ENCODE results near the gene CNPY1. TPM values are rescaled to one million over a fixed set of nuclear protein-coding genes. Genes with fewer than 3 reads are reported as not detected.
"Not testable (repeated sequence)": the region's sequence is repeated elsewhere in the genome, so short reads cannot be mapped to it uniquely, and the experiment has no call there.

CNPY1 gene
- total RNA-seq, 1 experiment from 2014 or later = not detected

GRCh38 chr7:155565596-155565995 lies 19.2 kb upstream of the CNPY1 start:
- BruUV-seq (replicated peaks) = no TSS peak
- ChIA-PET CTCF (no interaction called here), POLR2A (no interaction called here)
- intact Hi-C loops (cut with micrococcal nuclease; ENCODE audit: unreplicated experiment) = no loop called here
- ATAC-seq = no peak
- H3K27me3 ChIP-seq (ENCODE audit: control insufficient read depth, insufficient read depth, low read length) = no peaks in the 10 kb centered on the region
- no peaks in the 10 kb centered on the region for H3K36me3 ChIP-seq (ENCODE audit: control insufficient read depth, insufficient read depth, low read length)
- TF ChIP-seq SIN3A (IDR thresholded peaks at IDR 0.05; ENCODE audit: borderline replicate concordance, insufficient read depth, low read depth, low read length) = no peak
- TF ChIP-seq POLR2AphosphoS5 (IDR thresholded peaks at IDR 0.05; ENCODE audit: low read depth, low read length) = no peak
- TF ChIP-seq TCF7L2 (IDR thresholded peaks at IDR 0.05; ENCODE audit: low read depth, low read length) = no peak
- no peak for TF ChIP-seq REST (IDR thresholded peaks at IDR 0.05; ENCODE audit: insufficient read depth in 1 of 2, low read depth in 2 of 2, low read length in 1 of 2)
- no peak for TF ChIP-seq CTCF (IDR thresholded peaks at IDR 0.05)
- H3K4me3 ChIP-seq (ENCODE audit: low read depth in 2 of 2, low read length in 2 of 2) = no peak overlapping the region
- in situ Hi-C loops (cut with HindIII; ENCODE audit: low pct_unique_long_range_greater_than_20kb, low sequenced_read_pairs) = no loop called here
- H3K4me1 ChIP-seq (ENCODE audit: control insufficient read depth, insufficient read depth, low read length) = no peaks in the 10 kb centered on the region
- DNase-seq (ENCODE audit: low read depth, low spot score) = no peak
- no peak overlapping the region for H3K27ac ChIP-seq (ENCODE audit: low read length)
- H3K9me3 ChIP-seq (ENCODE audit: control insufficient read depth, insufficient read depth, low read depth, low read length) = no peaks in the 10 kb centered on the region

GRCh38 chr7:155562976-155563375 lies 16.6 kb upstream of the CNPY1 start:
- ATAC-seq; H3K4me3 ChIP-seq (ENCODE audit: low read depth in 2 of 2, low read length in 2 of 2); H3K4me1 ChIP-seq (ENCODE audit: control insufficient read depth, insufficient read depth, low read length); H3K27me3 ChIP-seq (ENCODE audit: control insufficient read depth, insufficient read depth, low read length); BruUV-seq (replicated peaks); in situ Hi-C loops (cut with HindIII; ENCODE audit: low pct_unique_long_range_greater_than_20kb, low sequenced_read_pairs); intact Hi-C loops (cut with micrococcal nuclease; ENCODE audit: unreplicated experiment); H3K9me3 ChIP-seq (ENCODE audit: control insufficient read depth, insufficient read depth, low read depth, low read length); POLR2A ChIA-PET; H3K36me3 ChIP-seq (ENCODE audit: control insufficient read depth, insufficient read depth, low read length); DNase-seq (ENCODE audit: low read depth, low spot score); CTCF ChIA-PET; H3K27ac ChIP-seq (ENCODE audit: low read length): not testable (repeated sequence)

GRCh38 chr7:155562106-155562505 lies 15.7 kb upstream of the CNPY1 start:
- DNase-seq (ENCODE audit: low read depth, low spot score) (no peak), ATAC-seq (no peak)
- POLR2A ChIA-PET = no interaction called here
- no peaks in the 10 kb centered on the region for H3K27me3 ChIP-seq (ENCODE audit: control insufficient read depth, insufficient read depth, low read length)
- H3K36me3 ChIP-seq (ENCODE audit: control insufficient read depth, insufficient read depth, low read length) = no peaks in the 10 kb centered on the region
- no peak overlapping the region for H3K4me3 ChIP-seq (ENCODE audit: low read depth in 2 of 2, low read length in 2 of 2)
- no peak for TF ChIP-seq TCF7L2 (IDR thresholded peaks at IDR 0.05; ENCODE audit: low read depth, low read length)
- no peak for TF ChIP-seq CTCF (IDR thresholded peaks at IDR 0.05)
- no peak for TF ChIP-seq POLR2AphosphoS5 (IDR thresholded peaks at IDR 0.05; ENCODE audit: low read depth, low read length)
- TF ChIP-seq REST (IDR thresholded peaks at IDR 0.05; ENCODE audit: insufficient read depth in 1 of 2, low read depth in 2 of 2, low read length in 1 of 2) = no peak
- no peak for TF ChIP-seq SIN3A (IDR thresholded peaks at IDR 0.05; ENCODE audit: borderline replicate concordance, insufficient read depth, low read depth, low read length)
- no peaks in the 10 kb centered on the region for H3K9me3 ChIP-seq (ENCODE audit: control insufficient read depth, insufficient read depth, low read depth, low read length)
- BruUV-seq (replicated peaks) = no TSS peak
- CTCF ChIA-PET = no interaction called here
- in situ Hi-C loops (cut with HindIII; ENCODE audit: low pct_unique_long_range_greater_than_20kb, low sequenced_read_pairs) = no loop called here
- H3K4me1 ChIP-seq (ENCODE audit: control insufficient read depth, insufficient read depth, low read length) = no peaks in the 10 kb centered on the region
- H3K27ac ChIP-seq (ENCODE audit: low read length) = no peak overlapping the region
- intact Hi-C loops (cut with micrococcal nuclease; ENCODE audit: unreplicated experiment) = no loop called here

All from Panc1 (cell line).